ENCODE data around the gene BMP7. TPM values are rescaled to one million over a fixed set of nuclear protein-coding genes. Genes with fewer than 3 reads are reported as not detected.

The BMP7 gene
- total and polyA plus RNA-seq, 10 donors = 0.26 to 1.5 (median 0.75) TPM; not detected in 1

GRCh38 chr20:57186192-57186591 is 80.2 kb downstream of the BMP7 start:
- intact Hi-C loops (cut with DNase I; ENCODE audit: low total_unique reads) = no loop called here
- Histone ChIP-seq H3K4me1 (no peaks in the 10 kb centered on the region), H3K4me3 (no peak overlapping the region), H3K27ac (no peak overlapping the region), H3K36me3 (no peaks in the 10 kb centered on the region), H3K27me3 (replicated peaks in 1 of 7) (peaks cover 0 to 22% (median 0%) of the 10 kb centered on the region in 7 donors), H3K9me3 (no peaks in the 10 kb centered on the region)
- DNase-seq = no peak
- TF ChIP-seq CTCF (IDR thresholded peaks at IDR 0.05 in 8 of 11, conservative IDR thresholded peaks at IDR 0.05 in 3 of 11) = no peak
- no peak for TF ChIP-seq POLR2A (IDR thresholded peaks at IDR 0.05)
- no peak for TF ChIP-seq POLR2AphosphoS5 (IDR thresholded peaks at IDR 0.05)
- WGBS, 5 donors = 81 to 90% (median 84%) methylated on average over 8 of the region's 8 CpGs

GRCh38 chr20:57185188-57185743 is 81.2 kb downstream of the BMP7 start:
- Histone ChIP-seq H3K27me3 (replicated peaks in 1 of 7) (peaks cover 0 to 31% (median 0%) of the 10 kb centered on the region in 7 donors), H3K9me3 (no peaks in the 10 kb centered on the region), H3K4me1 (no peaks in the 10 kb centered on the region), H3K4me3 (no peak overlapping the region), H3K36me3 (no peaks in the 10 kb centered on the region), H3K27ac (no peak overlapping the region)
- 73 to 88% (median 81%) methylated on average over 3 of the region's 3 CpGs for WGBS, 5 donors
- DNase-seq = no peak
- intact Hi-C loops (cut with DNase I; ENCODE audit: low total_unique reads) = no loop called here
- no peak for TF ChIP-seq POLR2AphosphoS5 (IDR thresholded peaks at IDR 0.05)
- TF ChIP-seq POLR2A (IDR thresholded peaks at IDR 0.05) = no peak
- TF ChIP-seq CTCF (IDR thresholded peaks at IDR 0.05 in 8 of 11, conservative IDR thresholded peaks at IDR 0.05 in 3 of 11) = no peak

- TF ChIP-seq POLR2A (IDR thresholded peaks at IDR 0.05) (no peak), POLR2AphosphoS5 (IDR thresholded peaks at IDR 0.05) (no peak), CTCF (IDR thresholded peaks at IDR 0.05 in 8 of 11, conservative IDR thresholded peaks at IDR 0.05 in 3 of 11) (no peak)
- H3K4me1 ChIP-seq = no peaks in the 10 kb centered on the region
- H3K27ac ChIP-seq = no peak overlapping the region
- intact Hi-C loops (cut with DNase I; ENCODE audit: low total_unique reads) = no loop called here
- DNase-seq = no peak
- H3K4me3 ChIP-seq = no peak overlapping the region
- peaks cover 0 to 47% (median 0%) of the 10 kb centered on the region in 7 donors for H3K27me3 ChIP-seq (replicated peaks in 1 of 7)
- WGBS, 5 donors = 85 to 88% (median 85%) methylated on average over 15 to 19 of the region's 19 CpGs
- no peaks in the 10 kb centered on the region for H3K36me3 ChIP-seq
- H3K9me3 ChIP-seq = no peaks in the 10 kb centered on the region
These were observed 82.9 kb downstream of the BMP7 start for GRCh38 chr20:57183457-57184009.

GRCh38 chr20:57181639-57182038 is 84.8 kb downstream of the BMP7 start:
- H3K36me3 ChIP-seq = no peaks in the 10 kb centered on the region
- 59 to 71% (median 66%) methylated on average over 5 to 7 of the region's 7 CpGs for WGBS, 5 donors
- H3K4me3 ChIP-seq = no peak overlapping the region
- peaks cover 0 to 56% (median 0%) of the 10 kb centered on the region in 7 donors for H3K27me3 ChIP-seq (replicated peaks in 1 of 7)
- intact Hi-C loops (cut with DNase I; ENCODE audit: low total_unique reads) = no loop called here
- no peaks in the 10 kb centered on the region for H3K9me3 ChIP-seq
- TF ChIP-seq CTCF (IDR thresholded peaks at IDR 0.05 in 8 of 11, conservative IDR thresholded peaks at IDR 0.05 in 3 of 11) (no peak), POLR2AphosphoS5 (IDR thresholded peaks at IDR 0.05) (no peak), POLR2A (IDR thresholded peaks at IDR 0.05) (no peak)
- no peaks in the 10 kb centered on the region for H3K4me1 ChIP-seq
- DNase-seq = no peak
- no peak overlapping the region for H3K27ac ChIP-seq

Measured in spleen (tissue), 11 donors.